Measurements from ENCODE around the gene SINHCAF. TPM values are rescaled to one million over a fixed set of nuclear protein-coding genes. Genes with fewer than 3 reads are reported as not detected.

The SINHCAF gene
- total RNA-seq, 2 donors from 2014 or later: 24.4 to 34.5 TPM

DNA sequence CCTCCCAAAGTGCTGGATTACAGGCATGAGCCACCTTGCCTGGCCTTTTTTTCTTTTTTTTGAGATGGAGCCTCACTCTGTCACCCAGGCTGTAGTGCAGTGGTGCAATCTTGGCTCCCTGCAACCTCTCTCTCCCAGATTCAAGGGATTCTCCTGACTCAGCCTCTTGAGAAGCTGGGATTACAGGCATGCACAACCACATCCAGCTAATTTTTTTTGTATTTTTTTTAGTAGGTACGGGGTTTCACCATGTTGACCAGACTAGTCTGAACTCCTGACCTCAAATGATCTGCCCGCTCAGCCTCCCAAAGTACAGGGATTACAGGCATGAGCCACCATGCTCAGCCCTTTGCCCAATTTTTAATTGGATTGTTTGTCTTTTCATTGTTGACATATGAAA, 58.0 kb downstream of the SINHCAF start:
- WGBS, 2 donors: 86 to 91% methylated on average over 2 of the region's 2 CpGs
- DNase-seq (no peak), ATAC-seq (no peak)
- intact Hi-C loops (cut with DNase I): no loop called here
- no peaks in the 10 kb centered on the region for H3K36me3 ChIP-seq (replicated peaks in 1 of 2; ENCODE audit: insufficient read depth in 1 of 2, low read depth in 2 of 2)
- no peak overlapping the region for H3K27ac ChIP-seq
- no peaks in the 10 kb centered on the region for H3K9me3 ChIP-seq
- TF ChIP-seq POLR2A (IDR thresholded peaks at IDR 0.05): no peak
- TF ChIP-seq, protein P1, sequence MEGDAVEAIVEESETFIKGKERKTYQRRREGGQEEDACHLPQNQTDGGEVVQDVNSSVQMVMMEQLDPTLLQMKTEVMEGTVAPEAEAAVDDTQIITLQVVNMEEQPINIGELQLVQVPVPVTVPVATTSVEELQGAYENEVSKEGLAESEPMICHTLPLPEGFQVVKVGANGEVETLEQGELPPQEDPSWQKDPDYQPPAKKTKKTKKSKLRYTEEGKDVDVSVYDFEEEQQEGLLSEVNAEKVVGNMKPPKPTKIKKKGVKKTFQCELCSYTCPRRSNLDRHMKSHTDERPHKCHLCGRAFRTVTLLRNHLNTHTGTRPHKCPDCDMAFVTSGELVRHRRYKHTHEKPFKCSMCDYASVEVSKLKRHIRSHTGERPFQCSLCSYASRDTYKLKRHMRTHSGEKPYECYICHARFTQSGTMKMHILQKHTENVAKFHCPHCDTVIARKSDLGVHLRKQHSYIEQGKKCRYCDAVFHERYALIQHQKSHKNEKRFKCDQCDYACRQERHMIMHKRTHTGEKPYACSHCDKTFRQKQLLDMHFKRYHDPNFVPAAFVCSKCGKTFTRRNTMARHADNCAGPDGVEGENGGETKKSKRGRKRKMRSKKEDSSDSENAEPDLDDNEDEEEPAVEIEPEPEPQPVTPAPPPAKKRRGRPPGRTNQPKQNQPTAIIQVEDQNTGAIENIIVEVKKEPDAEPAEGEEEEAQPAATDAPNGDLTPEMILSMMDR (IDR thresholded peaks at IDR 0.05): no peak
- no peaks in the 10 kb centered on the region for H3K27me3 ChIP-seq
- H3K4me1 ChIP-seq: no peaks in the 10 kb centered on the region
- H3K4me3 ChIP-seq: no peak overlapping the region

DNA sequence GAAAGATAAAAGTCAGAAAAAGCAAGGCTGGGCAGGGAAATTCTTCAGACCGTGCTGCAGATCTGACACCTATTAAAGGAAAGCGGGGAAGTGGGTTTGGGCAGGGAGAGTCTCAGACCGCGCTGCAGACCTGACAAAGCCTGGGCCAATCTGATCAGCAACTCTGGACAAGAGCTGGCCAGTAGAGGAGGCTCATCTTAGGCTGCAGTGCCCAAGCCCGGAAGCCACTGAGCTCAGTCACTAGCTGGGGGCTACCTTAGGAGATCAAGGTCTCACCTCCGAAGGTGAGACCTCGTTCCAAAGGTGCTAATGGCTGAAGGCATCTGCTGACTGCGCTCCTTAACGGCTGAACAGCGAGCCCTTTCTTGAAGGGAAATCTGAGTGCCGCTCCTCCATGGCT, 60.2 kb downstream of the SINHCAF start:
- Histone ChIP-seq H3K36me3 (replicated peaks in 1 of 2; ENCODE audit: insufficient read depth in 1 of 2, low read depth in 2 of 2) (no peaks in the 10 kb centered on the region), H3K9me3 (no peaks in the 10 kb centered on the region), H3K27me3 (no peaks in the 10 kb centered on the region), H3K4me1 (no peaks in the 10 kb centered on the region), H3K4me3 (no peak overlapping the region), H3K27ac (no peak overlapping the region)
- 74% methylated on average over 11 of the region's 11 CpGs for WGBS, 2 donors
- no peak for ATAC-seq
- no peak for DNase-seq
- intact Hi-C loops (cut with DNase I): no loop called here
- TF ChIP-seq POLR2A (IDR thresholded peaks at IDR 0.05): no peak
- TF ChIP-seq, protein P1 (IDR thresholded peaks at IDR 0.05): no peak

DNA sequence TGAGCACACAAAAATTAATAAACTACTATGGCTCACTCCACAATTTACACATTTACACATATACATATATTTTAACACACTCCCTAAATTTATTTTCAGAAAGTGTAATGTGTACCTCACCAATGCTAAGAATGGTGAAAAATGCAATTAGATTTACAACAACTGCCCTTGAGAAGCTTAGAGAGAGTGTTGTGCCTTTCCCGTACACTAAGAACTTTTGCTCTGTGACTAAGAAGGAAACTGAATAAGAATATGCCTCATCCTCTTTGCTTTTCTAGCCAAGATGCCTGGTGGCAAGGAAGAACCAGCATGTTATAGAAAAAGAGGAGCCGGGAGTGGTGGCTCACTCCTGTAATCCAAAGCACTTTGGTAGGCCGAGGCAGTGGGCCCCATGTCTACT, 62.3 kb downstream of the SINHCAF start:
- no peak for TF ChIP-seq POLR2A (IDR thresholded peaks at IDR 0.05)
- TF ChIP-seq, protein P1 (IDR thresholded peaks at IDR 0.05): no peak
- no peak overlapping the region for H3K4me3 ChIP-seq
- DNase-seq: no peak
- no peaks in the 10 kb centered on the region for H3K9me3 ChIP-seq
- WGBS, 2 donors: 92 to 95% methylated on average over 3 of the region's 3 CpGs
- intact Hi-C loops (cut with DNase I): no loop called here
- H3K27me3 ChIP-seq: no peaks in the 10 kb centered on the region
- H3K4me1 ChIP-seq: no peaks in the 10 kb centered on the region
- H3K27ac ChIP-seq: no peak overlapping the region
- ATAC-seq: no peak
- H3K36me3 ChIP-seq (replicated peaks in 1 of 2; ENCODE audit: insufficient read depth in 1 of 2, low read depth in 2 of 2): no peaks in the 10 kb centered on the region

DNA sequence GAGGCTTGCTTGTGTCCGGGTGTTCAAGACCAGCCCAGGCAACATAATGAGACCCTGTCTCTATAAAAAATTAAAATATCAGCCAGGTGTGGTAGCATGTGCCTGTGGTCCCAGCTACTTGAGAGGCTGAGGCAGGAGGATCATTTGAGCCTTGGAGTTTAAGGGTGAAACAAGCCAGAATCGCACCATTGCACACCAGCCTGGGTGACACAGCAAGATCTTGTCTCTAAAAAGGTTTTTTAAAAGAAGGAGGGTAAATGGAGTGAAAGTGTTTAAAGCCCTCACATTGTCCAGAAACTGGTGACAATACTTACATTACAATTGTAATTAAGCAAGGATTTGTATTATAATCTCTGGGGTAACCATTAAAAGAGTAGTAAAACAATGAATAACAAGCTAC, 64.2 kb downstream of the SINHCAF start:
- WGBS, 2 donors: 95 to 100% methylated on average over 2 of the region's 2 CpGs
- ATAC-seq (no peak), DNase-seq (no peak)
- intact Hi-C loops (cut with DNase I): no loop called here
- Histone ChIP-seq H3K4me1 (no peaks in the 10 kb centered on the region), H3K36me3 (replicated peaks in 1 of 2; ENCODE audit: insufficient read depth in 1 of 2, low read depth in 2 of 2) (no peaks in the 10 kb centered on the region), H3K27ac (no peak overlapping the region), H3K4me3 (no peak overlapping the region), H3K27me3 (no peaks in the 10 kb centered on the region), H3K9me3 (no peaks in the 10 kb centered on the region)
- TF ChIP-seq, protein P1 (IDR thresholded peaks at IDR 0.05): no peak
- TF ChIP-seq POLR2A (IDR thresholded peaks at IDR 0.05): no peak

DNA sequence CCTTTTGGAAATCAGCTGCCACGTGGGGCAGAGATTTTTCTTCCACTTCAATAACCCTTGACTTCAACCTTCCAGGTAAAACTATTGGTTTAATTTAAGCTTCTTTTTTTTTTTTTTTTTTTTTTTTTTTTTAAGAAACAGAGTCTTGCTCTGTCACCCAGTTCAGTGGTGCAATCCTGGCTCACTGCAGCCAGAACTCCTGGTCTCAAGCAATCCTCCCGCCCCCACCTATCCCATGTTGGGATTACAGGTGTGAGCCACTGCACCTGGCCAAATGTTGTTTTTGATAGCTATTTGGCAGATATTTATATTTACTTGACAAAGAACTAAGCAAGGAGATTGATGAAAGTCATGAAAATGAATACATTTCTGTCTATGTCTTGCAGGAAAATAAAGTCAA, 65.1 kb downstream of the SINHCAF start:
- no peak overlapping the region for H3K27ac ChIP-seq
- TF ChIP-seq POLR2A (IDR thresholded peaks at IDR 0.05): no peak
- ATAC-seq (no peak), DNase-seq (peak in 3 of 4 donors; percentile 23 to 80 (median 59))
- intact Hi-C loops (cut with DNase I): no loop called here
- H3K9me3 ChIP-seq: no peaks in the 10 kb centered on the region
- no peaks in the 10 kb centered on the region for H3K4me1 ChIP-seq
- 29 to 69% methylated on average over 2 of the region's 2 CpGs for WGBS, 2 donors
- no peak overlapping the region for H3K4me3 ChIP-seq
- H3K36me3 ChIP-seq (replicated peaks in 1 of 2; ENCODE audit: insufficient read depth in 1 of 2, low read depth in 2 of 2): no peaks in the 10 kb centered on the region
- no peaks in the 10 kb centered on the region for H3K27me3 ChIP-seq
